Measurements from ENCODE around the gene KLHL28. TPM values are rescaled to one million over a fixed set of nuclear protein-coding genes. Genes with fewer than 3 reads are reported as not detected.

Gene KLHL28
- total RNA-seq, 4 donors from 2014 or later, result 1.00 to 22.1 (median 15.3) TPM

DNA sequence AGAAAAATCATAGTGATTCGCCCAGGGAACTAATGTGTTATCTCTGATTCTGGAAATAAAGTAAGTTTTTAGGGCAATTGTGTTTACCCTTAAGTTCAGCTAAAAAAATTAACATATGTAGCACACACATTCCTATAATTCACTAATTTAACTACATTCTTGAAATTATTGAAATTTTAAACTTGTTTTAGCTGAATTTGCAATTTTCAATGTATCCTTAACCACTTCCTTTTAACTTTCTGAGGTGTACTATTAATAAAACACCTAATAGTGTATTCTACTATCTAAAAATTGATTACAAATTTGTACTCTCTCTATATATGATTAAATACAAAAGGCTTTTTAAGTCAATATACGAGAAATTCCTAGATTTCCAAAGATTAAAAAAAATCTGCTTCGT lies 2.2 kb downstream of the KLHL28 start:
- Histone ChIP-seq H3K27ac (no peak overlapping the region), H3K36me3 (no peaks in the 10 kb centered on the region), H3K4me3 (no peak overlapping the region), H3K4me1 (peaks cover 15 to 58% (median 29%) of the 10 kb centered on the region in 4 donors), H3K9me3 (no peaks in the 10 kb centered on the region), H3K27me3 (no peaks in the 10 kb centered on the region)
- WGBS, 2 donors (ENCODE audit: low coverage in 1 of 2), result 71 to 74% methylated on average over 3 of the region's 3 CpGs
- intact Hi-C loops (cut with DNase I; ENCODE audit: low total_unique reads), result no loop called here
- TF ChIP-seq POLR2AphosphoS5 (IDR thresholded peaks at IDR 0.05), result no peak
- TF ChIP-seq POLR2A (IDR thresholded peaks at IDR 0.05), result no peak
- no peak for TF ChIP-seq EP300 (IDR thresholded peaks at IDR 0.05; ENCODE audit: low read depth)
- TF ChIP-seq, protein P1, sequence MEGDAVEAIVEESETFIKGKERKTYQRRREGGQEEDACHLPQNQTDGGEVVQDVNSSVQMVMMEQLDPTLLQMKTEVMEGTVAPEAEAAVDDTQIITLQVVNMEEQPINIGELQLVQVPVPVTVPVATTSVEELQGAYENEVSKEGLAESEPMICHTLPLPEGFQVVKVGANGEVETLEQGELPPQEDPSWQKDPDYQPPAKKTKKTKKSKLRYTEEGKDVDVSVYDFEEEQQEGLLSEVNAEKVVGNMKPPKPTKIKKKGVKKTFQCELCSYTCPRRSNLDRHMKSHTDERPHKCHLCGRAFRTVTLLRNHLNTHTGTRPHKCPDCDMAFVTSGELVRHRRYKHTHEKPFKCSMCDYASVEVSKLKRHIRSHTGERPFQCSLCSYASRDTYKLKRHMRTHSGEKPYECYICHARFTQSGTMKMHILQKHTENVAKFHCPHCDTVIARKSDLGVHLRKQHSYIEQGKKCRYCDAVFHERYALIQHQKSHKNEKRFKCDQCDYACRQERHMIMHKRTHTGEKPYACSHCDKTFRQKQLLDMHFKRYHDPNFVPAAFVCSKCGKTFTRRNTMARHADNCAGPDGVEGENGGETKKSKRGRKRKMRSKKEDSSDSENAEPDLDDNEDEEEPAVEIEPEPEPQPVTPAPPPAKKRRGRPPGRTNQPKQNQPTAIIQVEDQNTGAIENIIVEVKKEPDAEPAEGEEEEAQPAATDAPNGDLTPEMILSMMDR (IDR thresholded peaks at IDR 0.05), result no peak
- DNase-seq, result no peak
- in situ Hi-C loops (cut with MboI; ENCODE audit: low pct_ligation_motif_present in 1 of 4, low pct_unique_long_range_greater_than_20kb in 1 of 4, low sequenced_read_pairs in 3 of 4), result no loop called here

DNA sequence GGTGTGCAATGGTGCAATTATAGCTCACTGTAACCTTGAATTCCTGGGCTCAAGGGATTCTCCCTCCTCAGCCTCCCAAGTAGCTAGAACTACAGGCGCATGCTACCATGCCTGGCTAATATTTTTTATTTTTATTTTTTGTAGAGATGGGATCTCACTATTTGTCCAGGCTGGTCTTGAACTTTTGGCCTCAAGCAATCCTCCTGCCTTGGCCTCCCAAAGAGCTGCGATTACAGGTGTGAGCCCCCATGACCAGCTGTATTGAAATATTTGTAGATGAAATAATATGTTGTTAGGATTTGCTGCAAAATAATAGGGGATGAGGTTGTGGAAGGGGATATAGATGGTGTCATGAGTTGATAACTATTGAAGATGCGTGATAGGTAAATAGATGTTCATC lies 4.9 kb downstream of the KLHL28 start:
- no peaks in the 10 kb centered on the region for H3K27me3 ChIP-seq
- intact Hi-C loops (cut with DNase I; ENCODE audit: low total_unique reads) (no loop called here), in situ Hi-C loops (cut with MboI; ENCODE audit: low pct_ligation_motif_present in 1 of 4, low pct_unique_long_range_greater_than_20kb in 1 of 4, low sequenced_read_pairs in 3 of 4) (no loop called here)
- WGBS, 2 donors (ENCODE audit: low coverage in 1 of 2), result 93 to 100% methylated on average over 3 of the region's 3 CpGs
- no peak for DNase-seq
- no peak overlapping the region for H3K27ac ChIP-seq
- H3K4me3 ChIP-seq, result no peak overlapping the region
- H3K36me3 ChIP-seq, result no peaks in the 10 kb centered on the region
- TF ChIP-seq, protein P1 (IDR thresholded peaks at IDR 0.05), result no peak
- TF ChIP-seq POLR2A (IDR thresholded peaks at IDR 0.05) (no peak), POLR2AphosphoS5 (IDR thresholded peaks at IDR 0.05) (no peak), EP300 (IDR thresholded peaks at IDR 0.05; ENCODE audit: low read depth) (no peak)
- H3K9me3 ChIP-seq, result no peaks in the 10 kb centered on the region
- peaks cover 15 to 46% (median 16%) of the 10 kb centered on the region in 4 donors for H3K4me1 ChIP-seq

DNA sequence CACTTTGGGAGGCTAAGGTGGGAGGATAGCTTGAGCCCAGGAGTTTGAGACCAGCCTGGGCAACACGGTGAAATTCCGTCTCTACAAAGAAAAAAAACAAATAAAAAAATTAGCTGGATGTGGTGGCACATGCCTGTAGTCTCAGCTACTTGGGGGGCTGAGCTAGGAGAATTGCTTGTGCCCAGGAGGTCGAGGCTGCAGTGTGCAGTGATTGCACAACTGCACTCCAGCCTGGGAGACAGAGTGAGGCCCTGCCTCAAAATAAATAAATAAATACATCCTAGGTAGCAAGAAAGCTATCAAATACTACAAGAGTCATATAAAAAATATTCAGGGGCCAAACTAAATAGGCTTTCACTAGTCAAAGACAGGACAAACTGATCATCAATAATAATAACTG lies 6.2 kb downstream of the KLHL28 start:
- Histone ChIP-seq H3K4me3 (no peak overlapping the region), H3K4me1 (peaks cover 12 to 40% (median 15%) of the 10 kb centered on the region in 4 donors), H3K27ac (no peak overlapping the region), H3K36me3 (no peaks in the 10 kb centered on the region), H3K27me3 (no peaks in the 10 kb centered on the region), H3K9me3 (no peaks in the 10 kb centered on the region)
- 77% methylated on average over 3 of the region's 3 CpGs; no CpG with 5 or more reads in 1 of the 2 donors for WGBS, 2 donors (ENCODE audit: low coverage in 1 of 2)
- no peak for DNase-seq
- TF ChIP-seq EP300 (IDR thresholded peaks at IDR 0.05; ENCODE audit: low read depth) (no peak), POLR2AphosphoS5 (IDR thresholded peaks at IDR 0.05) (no peak), POLR2A (IDR thresholded peaks at IDR 0.05) (no peak)
- TF ChIP-seq, protein P1 (IDR thresholded peaks at IDR 0.05), result no peak
- in situ Hi-C loops (cut with MboI; ENCODE audit: low pct_ligation_motif_present in 1 of 4, low pct_unique_long_range_greater_than_20kb in 1 of 4, low sequenced_read_pairs in 3 of 4) (no loop called here), intact Hi-C loops (cut with DNase I; ENCODE audit: low total_unique reads) (no loop called here)

DNA sequence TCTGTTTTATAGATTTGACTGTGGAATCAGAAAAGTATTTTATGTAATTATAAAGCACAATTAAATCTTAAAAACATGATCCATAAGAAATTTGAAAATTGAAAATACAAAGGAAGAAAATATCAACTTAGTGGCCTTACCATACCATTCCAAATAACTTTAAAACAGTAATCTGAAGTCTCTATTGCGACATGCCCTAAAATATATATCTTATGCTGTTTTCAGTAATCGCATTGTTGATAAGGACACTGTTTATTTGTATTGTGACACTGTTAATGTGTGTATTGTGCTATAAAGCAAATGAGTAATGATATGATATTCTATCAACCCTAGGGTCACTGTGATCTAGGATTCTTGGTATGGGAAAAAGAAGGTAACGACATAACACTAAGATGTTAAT lies 7.0 kb downstream of the KLHL28 start:
- intact Hi-C loops (cut with DNase I; ENCODE audit: low total_unique reads), result no loop called here
- peaks cover 4 to 32% (median 7%) of the 10 kb centered on the region in 4 donors for H3K4me1 ChIP-seq
- DNase-seq, result no peak
- WGBS, 2 donors (ENCODE audit: low coverage in 1 of 2), result 93 to 100% methylated on average over 3 of the region's 3 CpGs
- H3K4me3 ChIP-seq, result no peak overlapping the region
- in situ Hi-C loops (cut with MboI; ENCODE audit: low pct_ligation_motif_present in 1 of 4, low pct_unique_long_range_greater_than_20kb in 1 of 4, low sequenced_read_pairs in 3 of 4), result no loop called here
- H3K27ac ChIP-seq, result no peak overlapping the region
- TF ChIP-seq, protein P1 (IDR thresholded peaks at IDR 0.05), result no peak
- TF ChIP-seq POLR2AphosphoS5 (IDR thresholded peaks at IDR 0.05), result no peak
- no peak for TF ChIP-seq POLR2A (IDR thresholded peaks at IDR 0.05)
- TF ChIP-seq EP300 (IDR thresholded peaks at IDR 0.05; ENCODE audit: low read depth), result no peak
- no peaks in the 10 kb centered on the region for H3K27me3 ChIP-seq
- H3K9me3 ChIP-seq, result no peaks in the 10 kb centered on the region
- no peaks in the 10 kb centered on the region for H3K36me3 ChIP-seq
